Adrenal gland (tissue), 12 donors: ENCODE measurements around the gene SLC15A5. TPM values are rescaled to one million over a fixed set of nuclear protein-coding genes. Genes with fewer than 3 reads are reported as not detected.

Experiments used
- DNase-seq, 7 donors: peaks; one replicate each; pipeline ENCODE4 v3.0.0-alpha.2; 2019 to 2020
- H3K27ac ChIP-seq, 5 donors: fragments of 200-600 bp; sonication (generic) in 4 of 5; 1 replicate in 3 of 5; 2 replicates in 2 of 5; pipeline versions ENCODE4 v1.5.1 to v1.8.0; 2016 to 2020; ENCODE audit warnings: mild to moderate bottlenecking in 1 of 5
- H3K27me3 ChIP-seq: fragments of 200-600 bp; 2 replicates; pipeline ENCODE4 v1.8.0; 2021
- H3K36me3 ChIP-seq, 2 donors: fragments of 200-600 bp; replicated peaks in 1 of 2; 1 replicate in 1 of 2; 2 replicates in 1 of 2; pipeline versions ENCODE4 v1.5.1 to v1.8.0; 2018 to 2022
- H3K4me1 ChIP-seq, 2 donors: fragments of 200-600 bp; replicated peaks in 1 of 2; 1 replicate in 1 of 2; 2 replicates in 1 of 2; pipeline versions ENCODE4 v1.5.1 to v1.8.0; 2018 to 2021
- H3K4me3 ChIP-seq, 4 donors: fragments of 200-600 bp; sonication (generic) in 3 of 4; one replicate each; pipeline ENCODE4 v1.5.1; 2016 to 2018
- H3K9me3 ChIP-seq, 3 donors: fragments of 200-600 bp; sonication (generic) in 1 of 3; replicated peaks in 1 of 3; 1 replicate in 2 of 3; 2 replicates in 1 of 3; pipeline versions ENCODE4 v1.5.1 to v1.8.0; 2016 to 2021
- POLR2A ChIP-seq, 2 donors: fragments of 450-650 bp; IDR thresholded peaks; one replicate each; pipeline ENCODE4 v1.6.1; 2017; ENCODE audit warnings: antibody characterized with exemption in 2 of 2, mild to moderate bottlenecking in 2 of 2, moderate library complexity in 1 of 2
- WGBS, 4 donors: extraction: QIAGEN DNeasy Blood & Tissue Kit in 2 of 4; methylation state at CpG; one replicate each; pipeline versions ENCODE4 v1.1.5 to v1.1.7; 2013 to 2017; 5-methylcytosine and 5-hydroxymethylcytosine counted together
- intact Hi-C, 2 donors: fragments of 100-400 bp; cut with DNase I; formaldehyde crosslinking; loops; one replicate each; pipeline versions ENCODE4 v1.14.1 to v1.15.0; 2022 to 2023
- polyA plus RNA-seq, 3 donors: library from polyadenylated mRNA; stranded (reverse); fragments of 200-250 nt in 2 of 3; fragments of 350-450 nt in 1 of 3; fragmentation: Illumina TruSeq in 1 of 3; extraction: RNeasy Lipid Tissue Mini Kit (QIAGEN cat#74804) in 1 of 3; gene quantifications; one replicate each; pipeline ENCODE4 v1.2.3, GENCODE V29; 2013 to 2014
- total RNA-seq, 9 donors: library from RNA; depleted of rRNA in 4 of 9; stranded (reverse); fragments of >200 nt in 4 of 9; fragments of 120-200 nt in 1 of 9; fragmentation: NEBNext Ultra II Directional in 1 of 9; extraction: Animal tissue kit (Norgen Biotek cat#: 25700) in 1 of 9; gene quantifications; one replicate each; pipeline versions ENCODE4 v1.1.0 to v1.2.4, GENCODE V29; 2013 to 2023
- TF ChIP-seq, protein P1 (sequence below), 6 experiments: fragments of 450-650 bp in 4 of 6; fragments of 200-600 bp in 2 of 6; sonication (generic) in 1 of 6; IDR thresholded peaks; 1 replicate in 5 of 6; 2 replicates in 1 of 6; pipeline versions ENCODE4 v1.5.1 to v1.8.0; 2016 to 2021; ENCODE audit warnings: antibody characterized with exemption in 6 of 6, mild to moderate bottlenecking in 2 of 6, moderate library complexity in 1 of 6
- donor health status: healthy with polysubstance abuse.
- donor health status: Bipolar disorder and iron deficiency.
- donor health status: DM: yes; HTN: yes; CAD: no.
- donor health status: DM: no; HTN: no; CAD: no.
- donor health status: DM: no; HTN: no; CAD: no.
- donor health status: DM: yes; HTN: yes; CAD: no.

The SLC15A5 gene
- total and polyA plus RNA-seq, 12 donors, result not detected

DNA sequence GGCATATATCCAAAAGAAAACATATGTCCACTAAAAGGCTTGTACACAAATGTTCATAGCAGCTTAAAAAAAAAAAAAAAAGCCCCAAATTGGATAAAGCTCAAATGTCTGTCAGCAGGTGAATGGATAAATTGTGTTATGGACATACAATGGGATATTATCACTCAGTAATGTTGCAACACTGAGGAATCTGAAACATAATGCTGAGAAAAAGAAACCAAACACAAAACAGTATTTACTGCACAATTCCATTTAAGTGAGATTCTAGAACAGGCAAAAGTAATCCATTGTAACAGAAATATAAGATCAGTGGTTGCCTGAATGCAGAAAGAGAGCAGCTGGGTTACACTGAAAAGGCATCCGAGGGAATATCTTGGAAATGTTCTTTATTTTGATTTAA lies 117.9 kb downstream of the SLC15A5 start:
- H3K4me1 ChIP-seq, result no peaks in the 10 kb centered on the region
- no peaks in the 10 kb centered on the region for H3K27me3 ChIP-seq
- no peak overlapping the region for H3K27ac ChIP-seq
- H3K9me3 ChIP-seq, result no peaks in the 10 kb centered on the region
- 80 to 92% (median 80%) methylated on average over 1 of the region's 1 CpG for WGBS, 4 donors
- no peaks in the 10 kb centered on the region for H3K36me3 ChIP-seq
- intact Hi-C loops, result no loop called here
- no peak for DNase-seq
- H3K4me3 ChIP-seq, result no peak overlapping the region
- no peak for TF ChIP-seq POLR2A (IDR thresholded peaks at IDR 0.05)
- TF ChIP-seq, protein P1, sequence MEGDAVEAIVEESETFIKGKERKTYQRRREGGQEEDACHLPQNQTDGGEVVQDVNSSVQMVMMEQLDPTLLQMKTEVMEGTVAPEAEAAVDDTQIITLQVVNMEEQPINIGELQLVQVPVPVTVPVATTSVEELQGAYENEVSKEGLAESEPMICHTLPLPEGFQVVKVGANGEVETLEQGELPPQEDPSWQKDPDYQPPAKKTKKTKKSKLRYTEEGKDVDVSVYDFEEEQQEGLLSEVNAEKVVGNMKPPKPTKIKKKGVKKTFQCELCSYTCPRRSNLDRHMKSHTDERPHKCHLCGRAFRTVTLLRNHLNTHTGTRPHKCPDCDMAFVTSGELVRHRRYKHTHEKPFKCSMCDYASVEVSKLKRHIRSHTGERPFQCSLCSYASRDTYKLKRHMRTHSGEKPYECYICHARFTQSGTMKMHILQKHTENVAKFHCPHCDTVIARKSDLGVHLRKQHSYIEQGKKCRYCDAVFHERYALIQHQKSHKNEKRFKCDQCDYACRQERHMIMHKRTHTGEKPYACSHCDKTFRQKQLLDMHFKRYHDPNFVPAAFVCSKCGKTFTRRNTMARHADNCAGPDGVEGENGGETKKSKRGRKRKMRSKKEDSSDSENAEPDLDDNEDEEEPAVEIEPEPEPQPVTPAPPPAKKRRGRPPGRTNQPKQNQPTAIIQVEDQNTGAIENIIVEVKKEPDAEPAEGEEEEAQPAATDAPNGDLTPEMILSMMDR (IDR thresholded peaks at IDR 0.05), result no peak

DNA sequence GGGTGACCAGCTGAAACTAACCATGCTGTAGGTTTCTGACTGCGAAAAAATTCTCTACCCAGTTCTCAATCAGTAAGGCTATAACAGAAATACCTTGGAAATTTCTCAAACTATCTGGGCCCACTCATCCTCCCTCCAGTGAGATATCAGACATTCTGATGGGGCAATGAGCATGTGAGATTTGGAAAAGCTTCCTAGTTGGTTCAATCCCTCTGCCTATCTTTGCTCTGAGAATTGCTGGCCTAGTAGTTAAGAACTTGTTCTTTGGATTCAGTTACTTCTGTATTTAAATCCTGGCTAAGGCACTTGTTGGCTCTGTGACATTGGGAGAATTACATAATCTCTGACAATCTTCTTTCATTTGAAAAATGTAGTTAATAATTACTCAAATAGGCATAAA lies 119.4 kb downstream of the SLC15A5 start:
- Histone ChIP-seq H3K9me3 (no peaks in the 10 kb centered on the region), H3K27ac (no peak overlapping the region), H3K36me3 (no peaks in the 10 kb centered on the region), H3K4me3 (no peak overlapping the region), H3K27me3 (no peaks in the 10 kb centered on the region), H3K4me1 (no peaks in the 10 kb centered on the region)
- WGBS, 4 donors, result 82 to 93% (median 89%) methylated on average over 1 of the region's 1 CpG
- no peak for DNase-seq
- TF ChIP-seq, protein P1 (IDR thresholded peaks at IDR 0.05), result no peak
- no peak for TF ChIP-seq POLR2A (IDR thresholded peaks at IDR 0.05)
- intact Hi-C loops, result no loop called here

DNA sequence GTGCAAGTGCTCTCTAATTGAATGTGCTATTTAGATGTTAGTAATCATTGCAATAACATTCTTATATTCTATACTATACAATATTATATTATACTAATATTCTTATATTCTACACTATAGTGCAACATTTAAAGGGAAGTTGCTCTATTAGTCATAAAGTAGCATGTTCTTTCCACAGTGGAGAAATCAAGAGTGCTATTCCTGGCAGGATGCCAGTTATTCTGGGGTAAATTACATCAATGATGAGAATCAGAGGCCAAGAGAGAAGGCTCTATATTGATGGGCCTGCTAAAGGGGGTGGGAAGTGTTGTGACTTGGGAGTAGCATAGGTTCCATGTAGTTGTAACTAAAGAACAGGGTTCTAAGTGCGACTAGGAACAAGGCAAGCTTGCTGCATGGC lies 121.5 kb downstream of the SLC15A5 start:
- intact Hi-C loops, result no loop called here
- H3K4me1 ChIP-seq, result no peaks in the 10 kb centered on the region
- no peaks in the 10 kb centered on the region for H3K27me3 ChIP-seq
- 75 to 93% (median 90%) methylated on average over 1 of the region's 1 CpG for WGBS, 4 donors
- no peak overlapping the region for H3K4me3 ChIP-seq
- H3K36me3 ChIP-seq, result no peaks in the 10 kb centered on the region
- H3K9me3 ChIP-seq, result no peaks in the 10 kb centered on the region
- TF ChIP-seq, protein P1 (IDR thresholded peaks at IDR 0.05), result no peak
- no peak for TF ChIP-seq POLR2A (IDR thresholded peaks at IDR 0.05)
- H3K27ac ChIP-seq, result no peak overlapping the region
- DNase-seq, result no peak

DNA sequence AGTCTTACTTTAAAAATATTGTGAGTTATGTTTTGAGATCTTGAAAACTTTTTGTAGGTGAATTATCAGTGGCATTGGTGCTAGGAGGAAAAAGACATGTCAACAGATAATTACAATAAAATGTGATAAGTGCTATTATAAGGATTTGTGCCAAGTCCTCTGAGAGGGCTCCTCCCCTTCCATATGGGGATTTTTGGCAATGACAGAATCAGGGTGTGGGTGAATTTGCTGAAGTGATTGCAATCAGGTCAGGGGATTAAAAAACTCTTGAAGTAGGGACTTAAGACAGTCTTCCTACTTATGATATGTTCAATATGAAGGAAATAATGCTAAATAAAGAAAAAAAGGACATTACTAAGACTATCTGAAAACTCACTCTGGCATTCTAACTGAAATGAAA lies 122.5 kb downstream of the SLC15A5 start:
- DNase-seq, result no peak
- no peaks in the 10 kb centered on the region for H3K27me3 ChIP-seq
- no peak for TF ChIP-seq POLR2A (IDR thresholded peaks at IDR 0.05)
- TF ChIP-seq, protein P1 (IDR thresholded peaks at IDR 0.05), result no peak
- H3K27ac ChIP-seq, result no peak overlapping the region
- H3K36me3 ChIP-seq, result no peaks in the 10 kb centered on the region
- H3K4me3 ChIP-seq, result no peak overlapping the region
- no peaks in the 10 kb centered on the region for H3K4me1 ChIP-seq
- H3K9me3 ChIP-seq, result no peaks in the 10 kb centered on the region
- intact Hi-C loops, result no loop called here
